ENCODE data around the gene TAF5L. TPM values are rescaled to one million over a fixed set of nuclear protein-coding genes. Genes with fewer than 3 reads are reported as not detected.

The TAF5L gene
- total and polyA plus RNA-seq, 10 of the 15 experiments (the other 5 are each of a cell fraction or from before 2014, with no cell fraction given), result 1.1 to 26.2 (median 19.1) TPM

GRCh38 chr1:229631148-229631547 is 5.2 kb upstream of the TAF5L start (continued):
- TF ChIP-seq ATF7 (IDR thresholded peaks at IDR 0.05; ENCODE audit: low read depth), result no peak

- POLR2A ChIA-PET, result no interaction called here
Observed at GRCh38 chr1:229629261-229629660, 3.3 kb upstream of the TAF5L start.

More at GRCh38 chr1:229629261-229629660, 3.3 kb upstream of the TAF5L start:
- DNase-seq (ENCODE audit: low read depth, low spot score), result no peak
- H2AFZ ChIP-seq (ENCODE audit: control insufficient read depth, low read depth, low read length), result no peak overlapping the region
- ChIA-PET CTCF (interaction anchor here (1.4 to 1.5 kb wide), 2 partner anchors 32 to 50 kb away, joined by 3 to 4 read pairs; no protein-coding TSS in a partner anchor), RAD21 (ENCODE audit: unreplicated experiment) (interaction anchor here (1.0 kb wide), 1 partner anchor 70 kb away, joined by 3 read pairs; the partner anchor contains the start of gene ABCB10), SMC1A (ENCODE audit: uncharacterized antibody, unreplicated experiment) (interaction anchor here (1.5 to 2.1 kb wide), 2 partner anchors 72 to 121 kb away, joined by 3 to 5 read pairs; partner anchors contain the start of gene NUP133)
- intact Hi-C loops (cut with micrococcal nuclease; ENCODE audit: unreplicated experiment) (no loop called here), in situ Hi-C loops (cut with MboI) (loop anchor here (5.0 kb wide), 1 partner anchor 67 kb away; no protein-coding TSS in a partner anchor)
- BruUV-seq (replicated peaks), result no TSS peak
- FAIRE-seq, result no peak
- peaks cover 0 to 3% of the 10 kb centered on the region in 2 experiments; a peak in 2 of 4 replicates for H3K36me3 ChIP-seq (ENCODE audit: control insufficient read depth in 2 of 2, insufficient read depth in 2 of 2, low read length in 1 of 2)
- ATAC-seq, result no peak
- TF ChIP-seq POU2F2 (IDR thresholded peaks at IDR 0.05; ENCODE audit: borderline replicate concordance, low read depth, low read length) (no peak), SMC3 (IDR thresholded peaks at IDR 0.05; ENCODE audit: borderline replicate concordance, low read length) (no peak), TBL1XR1 (IDR thresholded peaks at IDR 0.05; ENCODE audit: low read depth, low read length) (no peak), RCOR1 (conservative IDR thresholded peaks at IDR 0.05; ENCODE audit: low read depth, low read length) (no peak), ATF7 (IDR thresholded peaks at IDR 0.05; ENCODE audit: low read depth) (no peak), ZNF687 (IDR thresholded peaks at IDR 0.05) (no peak), CEBPB (IDR thresholded peaks at IDR 0.05; ENCODE audit: borderline replicate concordance in 1 of 2, low read depth in 2 of 2, low read length in 2 of 2) (no peak), MXI1 (IDR thresholded peaks at IDR 0.05; ENCODE audit: low read depth, low read length) (no peak), PAX8 (IDR thresholded peaks at IDR 0.05) (no peak), MAX (IDR thresholded peaks at IDR 0.05; ENCODE audit: low read depth, low read length) (no peak), NR2F1 (conservative IDR thresholded peaks at IDR 0.05) (no peak), ZBTB11 (CRISPR knock-in tag; IDR thresholded peaks at IDR 0.05) (no peak), HDAC6 (IDR thresholded peaks at IDR 0.05; ENCODE audit: unreplicated experiment) (no peak)
- no peak overlapping the region for H3K4me3 ChIP-seq
- H3K4me1 ChIP-seq (ENCODE audit: control insufficient read depth, insufficient read depth, low read length), result peaks cover 1% of the 10 kb centered on the region; the same call in 1 of the 2 replicates
- H4K20me1 ChIP-seq (ENCODE audit: control insufficient read depth, insufficient read depth), result no peaks in the 10 kb centered on the region
- H3K9ac ChIP-seq (ENCODE audit: control insufficient read depth, insufficient read depth, low read length), result no peak overlapping the region
- 48% methylated on average over 2 of the region's 2 CpGs for WGBS (ENCODE audit: insufficient coverage, insufficient replicate concordance, low lambda C conversion rate, missing lambda C conversion rate)
- H3K27ac ChIP-seq (ENCODE audit: control insufficient read depth, insufficient read depth), result no peak overlapping the region
- peaks cover 68% of the 10 kb centered on the region for H3K79me2 ChIP-seq (ENCODE audit: control insufficient read depth, insufficient read depth, low read length)
- H3K27me3 ChIP-seq (replicated peaks in 1 of 2; ENCODE audit: control insufficient read depth in 2 of 2, insufficient read depth in 2 of 2, low read length in 1 of 2), result no peaks in the 10 kb centered on the region
- H3K4me2 ChIP-seq (ENCODE audit: control insufficient read depth, insufficient read depth), result no peak overlapping the region
- H3K9me3 ChIP-seq (replicated peaks; ENCODE audit: control insufficient read depth, insufficient read depth, low read length), result no peaks in the 10 kb centered on the region

Measured in GM12878 (cell line).